Naive thymus-derived CD8-positive, alpha-beta T cell (primary cell): ENCODE results near the gene MACROH2A2. TPM values are rescaled to one million over a fixed set of nuclear protein-coding genes. Genes with fewer than 3 reads are reported as not detected.
A peak's percentile ranks its signal among the peaks of the same experiment; 100 is the strongest.

Experiments
- ATAC-seq, 2 donors: fragments of 150-1000 bp; cut with Tn5 transposase in 1 of 2; sonication (Bioruptor Pico), chemical (Tn5 transposase) in 1 of 2; 1 replicate in 1 of 2; 2 replicates in 1 of 2; pipeline ENCODE4 v1.10.0; 2021; ENCODE audit warnings: mild to moderate bottlenecking in 2 of 2, moderate library complexity in 2 of 2
- POLR2A ChIA-PET: fragments of 350-600 bp; sonication (Branson Sonifier 250); formaldehyde crosslinking; loops from one replicate; lab custom pipeline; 2021; ENCODE audit warnings: antibody characterized with exemption; lab: Charles Lee
- DNase-seq, 10 donors: peaks; one replicate each; pipeline versions ENCODE4 v3.0.0 to v3.0.0-alpha.2; 2020 to 2022
- H3K27ac Mint-ChIP-seq, 10 donors: one replicate each; pipeline ENCODE4 v1.8.0; 2020 to 2022; ENCODE audit warnings: mild to moderate bottlenecking in 10 of 10, mixed read lengths in 10 of 10, moderate library complexity in 4 of 10, inconsistent platforms in 1 of 10
- H3K27me3 Mint-ChIP-seq, 5 donors: one replicate each; pipeline ENCODE4 v1.8.0; 2021 to 2022; ENCODE audit warnings: mixed read lengths in 5 of 5
- H3K36me3 Mint-ChIP-seq, 3 donors: one replicate each; pipeline ENCODE4 v1.8.0; 2020 to 2022; ENCODE audit warnings: mixed read lengths in 3 of 3, mild to moderate bottlenecking in 2 of 3, inconsistent platforms in 1 of 3
- H3K4me1 Mint-ChIP-seq, 4 donors: one replicate each; pipeline ENCODE4 v1.8.0; 2021 to 2022; ENCODE audit warnings: mixed read lengths in 4 of 4
- H3K4me3 Mint-ChIP-seq, 10 donors: one replicate each; pipeline ENCODE4 v1.8.0; 2020 to 2022; ENCODE audit warnings: mild to moderate bottlenecking in 10 of 10, mixed read lengths in 10 of 10, moderate library complexity in 6 of 10, inconsistent platforms in 1 of 10
- H3K9me3 Mint-ChIP-seq, 9 donors: one replicate each; pipeline ENCODE4 v1.8.0; 2020 to 2022; ENCODE audit warnings: mixed read lengths in 9 of 9, mild to moderate bottlenecking in 3 of 9, inconsistent platforms in 1 of 9, moderate library complexity in 1 of 9
- polyA plus RNA-seq, 3 donors: library from polyadenylated mRNA; unstranded; fragments of 300-500 nt; fragmentation: Illumina TruSeq; gene quantifications; one replicate each; pipeline ENCODE4 v1.2.3, GENCODE V29; 2021
- total RNA-seq, 8 experiments: library from RNA in 2 of 8; stranded (reverse) in 2 of 8; gene quantifications; one replicate each; pipeline ENCODE4 v1.2.3 and lab custom pipeline; 2021 to 2026

Gene MACROH2A2
- total and polyA plus RNA-seq, 5 experiments from 2014 or later = 6.1 to 7.2 (median 6.7) TPM

DNA sequence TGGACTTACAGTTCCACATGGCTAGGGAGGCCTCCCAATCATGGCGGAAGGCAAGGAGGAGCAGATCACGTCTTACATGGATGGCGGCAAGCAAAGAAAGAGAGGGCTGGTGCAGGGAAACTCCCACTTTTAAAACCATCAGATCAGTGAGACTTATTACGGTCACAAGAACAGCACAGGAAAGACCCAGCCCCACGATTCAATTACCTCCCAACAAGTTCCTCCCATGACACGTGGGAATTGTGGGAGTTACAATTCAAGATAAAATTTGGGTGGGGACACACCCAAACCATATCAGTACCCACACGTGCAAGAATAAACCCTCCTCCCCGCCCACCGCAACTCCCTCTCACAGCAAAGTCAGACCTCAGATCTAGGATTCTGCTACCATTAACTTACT, 84.5 kb downstream of the MACROH2A2 start:
- Mint-ChIP-seq H3K27me3 (peaks cover 0 to 1% (median 0%) of the 10 kb centered on the region in 5 donors), H3K9me3 (no peaks in the 10 kb centered on the region), H3K4me3 (no peak overlapping the region), H3K4me1 (peaks cover 17 to 36% (median 28%) of the 10 kb centered on the region in 4 donors), H3K27ac (peak overlapping the region in 4 of 10 donors; percentile 35 to 67 (median 43)), H3K36me3 (peaks cover 0 to 8% (median 0%) of the 10 kb centered on the region in 3 donors)
- POLR2A ChIA-PET = interaction anchor here (1.3 to 1.5 kb wide), 2 partner anchors 8 to 44 kb away, joined by 3 to 5 read pairs; no protein-coding TSS in a partner anchor
- ATAC-seq (no peak), DNase-seq (no peak)

DNA sequence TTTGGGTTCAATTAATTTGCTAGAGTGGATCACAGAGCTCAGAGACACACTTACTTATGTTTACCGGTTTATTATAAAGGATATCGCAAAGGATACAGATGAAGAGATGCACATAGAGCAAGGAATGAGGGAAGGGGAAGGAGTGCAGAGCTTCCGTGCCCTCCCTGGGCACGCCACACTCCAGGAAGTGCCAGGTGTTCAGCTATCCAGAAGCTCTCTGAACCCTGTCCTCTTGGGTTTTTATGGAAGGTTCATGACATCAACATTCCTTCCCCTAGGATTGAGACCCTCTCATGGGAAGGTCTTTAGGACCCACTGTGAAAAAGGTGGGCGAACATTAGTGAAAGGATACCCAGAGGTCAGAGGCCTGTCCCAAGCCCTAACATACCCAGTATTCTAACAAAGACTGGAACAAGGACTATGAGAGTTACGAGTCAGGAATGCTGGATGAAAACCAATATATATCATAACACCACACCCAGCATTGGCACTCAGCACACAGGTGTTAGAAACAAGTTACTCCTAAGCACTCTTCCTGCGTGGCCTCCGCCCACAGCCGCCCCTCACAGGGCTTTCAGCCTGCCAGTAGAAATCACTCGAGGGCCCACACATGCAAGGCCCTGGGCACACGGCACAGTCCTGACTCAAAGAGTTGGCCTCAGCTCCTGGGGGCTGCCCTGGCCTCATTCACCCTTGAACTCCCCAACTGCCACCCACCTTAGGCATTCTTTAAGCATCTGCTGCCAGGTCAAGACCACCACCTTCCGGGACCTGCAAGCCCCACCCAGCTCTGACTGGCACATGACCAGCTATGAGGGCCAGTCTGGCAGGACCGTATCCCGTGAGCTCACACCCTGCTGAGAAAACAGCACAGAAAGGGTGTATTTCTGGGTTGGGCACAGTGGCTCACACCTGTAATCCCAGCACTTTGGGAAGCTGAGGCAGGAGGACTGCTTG, 85.6 kb downstream of the MACROH2A2 start:
- no peaks in the 10 kb centered on the region for H3K9me3 Mint-ChIP-seq
- H3K27ac Mint-ChIP-seq = peak overlapping the region in 5 of 10 donors; percentile 24 to 91 (median 44)
- H3K4me3 Mint-ChIP-seq = no peak overlapping the region
- no peaks in the 10 kb centered on the region for H3K27me3 Mint-ChIP-seq
- peaks cover 20 to 36% (median 26%) of the 10 kb centered on the region in 4 donors for H3K4me1 Mint-ChIP-seq
- POLR2A ChIA-PET = interaction anchor here (1.3 to 1.5 kb wide), 2 partner anchors 7 to 45 kb away, joined by 3 to 5 read pairs; no protein-coding TSS in a partner anchor
- no peak for DNase-seq
- H3K36me3 Mint-ChIP-seq = peaks cover 0 to 17% (median 0%) of the 10 kb centered on the region in 3 donors
- no peak for ATAC-seq

DNA sequence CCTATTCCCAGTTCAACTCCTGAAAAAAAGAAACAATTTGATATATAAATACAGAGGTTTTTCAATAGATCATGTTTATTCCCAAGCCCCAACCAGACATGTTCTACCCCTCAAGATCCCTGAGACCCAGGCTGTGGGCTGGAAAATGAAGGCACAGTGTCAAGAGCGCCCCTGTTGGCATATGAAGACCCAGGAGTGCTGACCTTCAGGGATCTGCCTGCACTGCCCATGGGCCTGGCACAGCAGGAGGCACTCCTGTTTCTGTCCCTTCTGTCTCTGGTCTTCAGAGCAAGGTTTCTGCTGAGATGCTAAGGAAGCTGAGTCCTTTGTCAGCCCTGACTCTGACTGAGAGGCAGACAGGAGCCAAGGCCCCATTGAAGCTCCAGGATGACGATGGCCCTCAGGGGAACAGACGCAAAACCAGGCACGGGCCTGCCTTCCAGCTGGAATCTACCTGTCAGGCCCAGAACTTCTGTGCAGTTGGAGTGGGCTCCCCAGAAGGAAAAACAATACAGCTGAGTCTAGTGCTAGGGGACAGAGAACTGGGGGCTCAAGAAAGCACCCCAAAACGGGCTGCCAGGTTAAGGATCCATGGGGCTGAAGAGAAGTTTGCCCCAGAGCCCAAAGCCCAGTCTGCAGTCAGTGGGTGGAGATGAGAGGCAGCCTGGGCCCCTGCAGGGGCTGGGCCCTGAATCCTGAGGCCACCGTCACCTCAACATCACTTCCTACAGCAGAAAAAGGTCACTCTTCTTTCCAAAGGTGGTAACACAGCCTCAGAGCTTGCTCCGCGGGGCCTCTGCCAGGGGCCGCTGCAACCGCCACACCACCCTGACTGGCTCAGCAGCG, 86.7 kb downstream of the MACROH2A2 start:
- ATAC-seq (no peak), DNase-seq (no peak)
- peak overlapping the region in 3 of 10 donors; percentile 12 to 74 (median 74) for H3K27ac Mint-ChIP-seq
- no peaks in the 10 kb centered on the region for H3K9me3 Mint-ChIP-seq
- H3K27me3 Mint-ChIP-seq = no peaks in the 10 kb centered on the region
- H3K36me3 Mint-ChIP-seq = peaks cover 0 to 17% (median 0%) of the 10 kb centered on the region in 3 donors
- POLR2A ChIA-PET = interaction anchor here (0.6 to 1.4 kb wide), 2 partner anchors 10 to 132 kb away, joined by 3 to 4 read pairs; no protein-coding TSS in a partner anchor
- peak overlapping the region in 1 of 10 donors; percentile 43 for H3K4me3 Mint-ChIP-seq
- peaks cover 21 to 43% (median 34%) of the 10 kb centered on the region in 4 donors for H3K4me1 Mint-ChIP-seq

DNA sequence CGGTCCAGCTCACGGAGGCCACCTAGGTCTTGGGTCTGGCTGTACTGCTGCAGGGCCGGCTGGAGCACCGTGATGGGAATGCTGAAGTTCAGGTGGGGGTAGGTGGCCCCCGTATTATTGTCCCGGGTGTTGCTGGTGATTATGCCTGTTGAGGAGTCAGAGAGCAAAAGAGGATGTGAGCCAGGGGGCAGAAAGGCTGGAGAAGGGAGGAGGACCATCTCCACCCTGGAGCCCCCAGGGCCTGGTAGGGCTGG, 87.3 kb downstream of the MACROH2A2 start:
- Mint-ChIP-seq H3K9me3 (no peaks in the 10 kb centered on the region), H3K4me3 (peak overlapping the region in 1 of 10 donors; percentile 43), H3K27ac (peak overlapping the region in 2 of 10 donors; percentile 17 to 57), H3K27me3 (no peaks in the 10 kb centered on the region), H3K36me3 (peaks cover 0 to 17% (median 0%) of the 10 kb centered on the region in 3 donors), H3K4me1 (peaks cover 27 to 48% (median 40%) of the 10 kb centered on the region in 4 donors)
- ATAC-seq = no peak
- POLR2A ChIA-PET = interaction anchor here (0.6 to 1.4 kb wide), 2 partner anchors 10 to 132 kb away, joined by 3 to 4 read pairs; no protein-coding TSS in a partner anchor
- DNase-seq = no peak

DNA sequence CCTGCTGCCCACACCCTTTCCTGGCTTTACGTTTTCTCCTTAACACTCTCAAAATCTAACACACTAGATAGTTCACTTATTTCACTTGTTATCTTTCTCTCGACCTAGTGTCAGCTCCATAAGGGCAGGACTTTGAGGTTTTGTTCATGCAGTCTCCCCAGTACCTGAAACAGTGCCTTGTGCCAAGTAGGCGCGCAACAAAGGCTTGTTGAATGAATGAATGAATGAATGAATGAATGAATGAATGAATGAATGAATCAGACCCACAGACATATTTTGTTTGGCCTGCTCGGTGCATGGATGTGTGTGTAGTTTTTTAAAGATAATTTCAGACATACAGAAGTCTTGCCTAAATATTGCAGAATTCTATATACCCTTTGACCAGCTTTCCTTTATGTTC, 87.7 kb downstream of the MACROH2A2 start:
- H3K27me3 Mint-ChIP-seq = no peaks in the 10 kb centered on the region
- no peak for ATAC-seq
- POLR2A ChIA-PET = interaction anchor here (0.6 to 1.4 kb wide), 2 partner anchors 9 to 132 kb away, joined by 3 to 4 read pairs; no protein-coding TSS in a partner anchor
- no peak overlapping the region for H3K4me3 Mint-ChIP-seq
- H3K4me1 Mint-ChIP-seq = peaks cover 27 to 52% (median 43%) of the 10 kb centered on the region in 4 donors
- H3K27ac Mint-ChIP-seq = peak overlapping the region in 4 of 10 donors; percentile 9 to 57 (median 28)
- H3K9me3 Mint-ChIP-seq = no peaks in the 10 kb centered on the region
- DNase-seq = no peak
- peaks cover 0 to 17% (median 0%) of the 10 kb centered on the region in 3 donors for H3K36me3 Mint-ChIP-seq

DNA sequence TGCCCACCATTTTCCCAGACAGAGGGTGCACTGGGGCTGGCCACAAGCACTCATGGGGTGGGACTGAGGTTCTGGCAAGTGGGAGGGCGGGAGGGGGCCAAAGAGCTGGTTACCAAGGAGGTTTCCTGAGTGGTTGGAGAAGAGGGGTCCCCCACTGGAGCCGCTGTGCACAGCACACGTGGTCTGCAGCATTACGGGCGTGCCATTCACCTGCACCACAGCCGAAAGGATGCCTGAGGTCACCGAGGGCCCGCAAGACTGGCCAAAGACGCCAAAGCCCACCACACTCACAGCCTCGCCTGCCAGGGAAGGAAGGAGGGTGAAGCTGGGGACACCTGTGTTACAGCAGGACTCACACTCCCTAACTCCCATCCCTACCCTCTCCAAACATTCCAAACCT, 89.9 kb downstream of the MACROH2A2 start:
- H3K4me3 Mint-ChIP-seq = peak overlapping the region in 1 of 10 donors; percentile 11
- no peaks in the 10 kb centered on the region for H3K9me3 Mint-ChIP-seq
- ATAC-seq = no peak
- no peak for DNase-seq
- peaks cover 0 to 15% (median 0%) of the 10 kb centered on the region in 3 donors for H3K36me3 Mint-ChIP-seq
- H3K27me3 Mint-ChIP-seq = no peaks in the 10 kb centered on the region
- peaks cover 19 to 48% (median 42%) of the 10 kb centered on the region in 4 donors for H3K4me1 Mint-ChIP-seq
- H3K27ac Mint-ChIP-seq = peak overlapping the region in 7 of 10 donors; percentile 27 to 85 (median 56)
- POLR2A ChIA-PET = interaction anchor here (1.6 kb wide), 1 partner anchor 28 kb away, joined by 4 read pairs; the partner anchor contains the start of gene SAR1A

DNA sequence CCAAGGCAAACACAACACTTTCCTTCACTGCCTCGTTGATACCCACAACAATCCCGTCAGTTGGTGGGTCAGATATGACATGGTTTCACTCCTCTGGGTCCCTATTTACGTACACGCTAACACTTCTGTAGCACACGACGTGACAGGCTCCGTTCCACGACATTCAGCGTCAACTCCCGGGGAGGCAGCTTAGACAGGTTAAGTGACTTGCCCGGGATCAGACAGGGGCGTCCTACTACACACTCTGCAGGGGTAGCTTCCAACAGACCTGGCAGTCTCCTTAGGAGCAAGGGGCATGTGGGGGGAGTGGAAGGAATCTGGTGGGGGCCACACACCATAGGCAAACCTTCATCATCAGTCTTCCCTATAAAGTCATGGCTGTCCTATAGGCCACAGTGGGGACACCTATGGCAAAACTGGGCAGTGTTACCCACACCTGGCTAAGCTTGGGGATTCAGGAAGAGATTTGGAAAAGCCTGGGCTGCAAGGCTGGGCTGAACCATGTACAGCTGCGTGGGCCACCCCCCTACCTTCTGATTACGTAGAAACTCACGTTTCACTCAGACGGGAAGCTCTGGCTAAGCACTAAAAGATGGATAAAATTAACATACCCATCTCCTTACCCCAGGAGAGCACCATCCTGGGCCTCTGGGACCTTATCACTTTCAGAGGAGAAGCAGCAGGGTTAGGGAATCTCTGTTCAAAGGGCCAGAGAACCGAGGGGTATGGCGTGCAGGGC, 91.9 kb downstream of the MACROH2A2 start:
- DNase-seq (no peak), ATAC-seq (no peak)
- Mint-ChIP-seq H3K27ac (peak overlapping the region; percentile 41 to 96 (median 86)), H3K27me3 (no peaks in the 10 kb centered on the region), H3K4me3 (peak overlapping the region; percentile 79 to 93 (median 87)), H3K4me1 (peaks cover 17 to 45% (median 40%) of the 10 kb centered on the region in 4 donors), H3K9me3 (no peaks in the 10 kb centered on the region), H3K36me3 (peaks cover 0 to 17% (median 0%) of the 10 kb centered on the region in 3 donors)
- POLR2A ChIA-PET = interaction anchor here (0.8 to 5.2 kb wide), 4 partner anchors 11 to 88 kb away, joined by 3 to 157 read pairs (median 24); partner anchors contain the start of genes PPA1 and SAR1A

DNA sequence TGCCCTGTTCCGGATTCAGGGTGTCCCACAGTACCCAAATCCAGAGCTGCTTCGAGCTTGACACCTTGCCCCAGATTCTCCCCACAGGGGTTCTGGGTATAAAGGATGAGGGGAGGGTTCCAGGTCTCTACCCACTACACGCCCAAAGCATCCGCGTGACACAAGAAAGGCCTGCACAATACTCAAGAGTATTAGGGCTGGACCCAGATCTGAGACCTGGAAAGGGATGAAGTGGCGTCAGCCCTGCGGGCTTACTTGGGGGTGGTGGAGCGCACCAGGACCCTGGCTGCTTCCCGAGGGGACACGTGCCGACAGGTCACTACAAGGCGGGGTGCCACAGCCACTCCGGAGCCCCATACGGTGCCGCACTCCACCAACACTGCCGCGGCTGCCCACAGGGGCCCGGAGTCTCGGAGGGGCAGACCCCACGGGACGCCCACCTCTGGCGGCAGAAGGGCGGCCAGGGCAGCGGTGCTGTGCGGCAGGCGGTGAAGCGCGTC, 92.6 kb downstream of the MACROH2A2 start:
- Mint-ChIP-seq H3K4me1 (peaks cover 19 to 45% (median 40%) of the 10 kb centered on the region in 4 donors), H3K27ac (peak overlapping the region; percentile 17 to 96 (median 86)), H3K9me3 (no peaks in the 10 kb centered on the region), H3K4me3 (peak overlapping the region; percentile 79 to 93 (median 87)), H3K27me3 (no peaks in the 10 kb centered on the region), H3K36me3 (peaks cover 0 to 24% (median 0%) of the 10 kb centered on the region in 3 donors)
- ATAC-seq (no peak), DNase-seq (no peak)
- POLR2A ChIA-PET = interaction anchor here (0.6 to 5.2 kb wide), 11 partner anchors 8 to 1814 kb away, joined by 3 to 157 read pairs (median 5); partner anchors contain the start of genes EIF4EBP2, HNRNPH3, PPA1 and SAR1A

DNA sequence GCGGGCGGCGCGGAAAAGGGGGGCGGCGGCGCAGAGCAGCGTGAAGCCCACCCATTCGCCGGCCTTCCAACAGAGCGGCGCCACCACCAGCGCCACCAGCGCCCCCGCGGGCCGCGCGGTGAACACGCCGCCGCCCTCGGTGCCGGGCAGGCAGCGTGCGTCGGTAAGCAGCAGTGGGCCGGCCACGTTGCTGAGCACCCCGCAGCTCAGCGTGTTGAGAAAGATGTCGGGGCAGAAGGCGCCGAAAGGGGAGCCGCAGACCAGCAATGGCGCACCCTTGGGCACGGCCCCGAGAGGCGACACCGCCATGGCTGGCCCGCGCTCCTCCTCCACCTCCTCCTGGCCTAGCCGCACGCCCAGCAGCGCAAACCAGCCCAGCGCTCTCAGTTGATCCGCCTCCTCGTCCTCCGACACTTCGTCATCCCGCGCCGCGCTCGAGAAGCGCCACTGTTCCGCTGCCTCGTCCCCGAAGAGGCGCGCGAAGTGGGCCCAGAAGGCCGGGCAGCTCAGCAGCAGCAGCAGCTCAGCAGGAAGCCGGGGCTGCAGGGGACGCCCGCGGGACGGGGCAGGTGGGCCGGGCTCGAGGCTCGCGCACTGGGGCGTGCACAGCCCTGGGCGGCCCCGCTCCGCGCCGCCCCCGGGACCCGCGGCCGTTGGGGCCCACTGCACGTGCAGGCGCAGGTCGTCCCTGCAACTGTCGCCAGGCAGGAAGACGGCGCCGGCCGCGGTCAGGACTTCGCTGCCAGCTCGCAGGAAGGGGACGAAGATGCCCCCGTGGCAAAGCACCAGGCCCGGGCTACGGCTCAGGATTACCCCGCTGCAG, 93.2 kb downstream of the MACROH2A2 start:
- H3K4me3 Mint-ChIP-seq = peak overlapping the region; percentile 84 to 93 (median 90)
- H3K27ac Mint-ChIP-seq = peak overlapping the region; percentile 82 to 97 (median 95)
- POLR2A ChIA-PET = interaction anchor here (0.5 to 5.2 kb wide), 21 partner anchors 9 to 1814 kb away, joined by 3 to 157 read pairs (median 4); partner anchors contain the start of genes EIF4EBP2, HNRNPH3, PPA1 and SAR1A
- peaks cover 19 to 50% (median 40%) of the 10 kb centered on the region in 4 donors for H3K4me1 Mint-ChIP-seq
- H3K27me3 Mint-ChIP-seq = no peaks in the 10 kb centered on the region
- peaks cover 0 to 30% (median 0%) of the 10 kb centered on the region in 3 donors for H3K36me3 Mint-ChIP-seq
- no peaks in the 10 kb centered on the region for H3K9me3 Mint-ChIP-seq
- peak; percentile 71 to 72 for ATAC-seq
- peak; percentile 65 to 84 (median 76) for DNase-seq
